GM19099 (cell line): ENCODE measurements around the gene GASK1A.

Experiments used
- POLR2A ChIP-seq: IDR thresholded peaks from 3 replicates; pipeline ENCODE4 v1.6.1; 2011; ENCODE audit warnings: low read depth; ENCODE audit not compliant: insufficient read length; ENCODE audit errors: extremely low read depth

Gene GASK1A

GRCh38 chr3:43094851-43095250, 115.7 kb downstream of the GASK1A start:
- no peak for TF ChIP-seq POLR2A

- no peak for TF ChIP-seq POLR2A
Measured at GRCh38 chr3:43095370-43095769, 116.3 kb downstream of the GASK1A start.

GRCh38 chr3:43096761-43097160, 117.7 kb downstream of the GASK1A start:
- TF ChIP-seq POLR2A, result no peak

- no peak for TF ChIP-seq POLR2A
Measured at GRCh38 chr3:43097400-43098080, 118.4 kb downstream of the GASK1A start.

- no peak for TF ChIP-seq POLR2A
Measured at GRCh38 chr3:43098761-43099160, 119.7 kb downstream of the GASK1A start.

GRCh38 chr3:43102773-43103480, 123.8 kb downstream of the GASK1A start:
- no peak for TF ChIP-seq POLR2A

- no peak for TF ChIP-seq POLR2A
Measured at GRCh38 chr3:43104039-43104438, 124.9 kb downstream of the GASK1A start.

- no peak for TF ChIP-seq POLR2A
Measured at GRCh38 chr3:43104660-43105595, 125.8 kb downstream of the GASK1A start.

- TF ChIP-seq POLR2A, result no peak
Measured at GRCh38 chr3:43105596-43106292, 126.6 kb downstream of the GASK1A start, which contains the start of gene POMGNT2. POMGNT2 (minus strand) TSS chr3:43106079; CDS start chr3:43081431, 24,648 bp downstream.

- no peak for TF ChIP-seq POLR2A
Measured at GRCh38 chr3:43106293-43106628, 127.2 kb downstream of the GASK1A start.
